ENCODE data around the gene BRD1.

The BRD1 gene

GRCh38 chr22:49724893-49725489 lies 102.7 kb downstream of the BRD1 start:
- peak; percentile 57 for DNase-seq

- peak; percentile 32 for DNase-seq
Measured at GRCh38 chr22:49724030-49724892, 103.4 kb downstream of the BRD1 start.

GRCh38 chr22:49723478-49724029 lies 104.1 kb downstream of the BRD1 start:
- no peak for DNase-seq

Measured in NCI-H1105 (cell line).